Measurements from ENCODE around the gene PNMT. TPM values are rescaled to one million over a fixed set of nuclear protein-coding genes. Genes with fewer than 3 reads are reported as not detected.

PNMT gene
- total and polyA plus RNA-seq, 4 donors, result 0.75 to 30.2 (median 1.1) TPM

- no peak for DNase-seq
- ATAC-seq (ENCODE audit: low FRiP score), result no peak
- Histone ChIP-seq H3K27me3 (ENCODE audit: control insufficient read depth in 1 of 2, insufficient read depth in 2 of 2, low read length in 1 of 2) (no peaks in the 10 kb centered on the region), H3K27ac (ENCODE audit: low read depth in 1 of 2, low read length in 2 of 2) (no peak overlapping the region), H3K9me3 (ENCODE audit: control insufficient read depth, low read length) (no peaks in the 10 kb centered on the region), H3K4me1 (ENCODE audit: control insufficient read depth in 1 of 2, insufficient read depth in 2 of 2, low read length in 2 of 2) (no peaks in the 10 kb centered on the region), H3K36me3 (ENCODE audit: control insufficient read depth in 1 of 2, insufficient read depth in 2 of 2, low read length in 1 of 2) (no peaks in the 10 kb centered on the region), H3K4me3 (ENCODE audit: low read length in 2 of 2) (no peak overlapping the region)
- intact Hi-C loops (cut with DNase I), result no loop called here
- 63 to 77% methylated on average over 4 to 5 of the region's 5 CpGs for WGBS, 2 donors
These were observed 43.0 kb upstream of the PNMT start for GRCh38 chr17:39625198-39625785.

GRCh38 chr17:39626171-39627046 is 41.8 kb upstream of the PNMT start, which contains the start of gene PPP1R1B:
Gene PPP1R1B, plus strand, starts transcription at chr17:39626952. Its CDS starts 441 bp downstream, at chr17:39627393.
- intact Hi-C loops (cut with DNase I), result no loop called here
- no peak for DNase-seq

GRCh38 chr17:39627047-39627711 is 41.1 kb upstream of the PNMT start:
- intact Hi-C loops (cut with DNase I), result no loop called here
- Histone ChIP-seq H3K4me1 (ENCODE audit: control insufficient read depth in 1 of 2, insufficient read depth in 2 of 2, low read length in 2 of 2) (no peaks in the 10 kb centered on the region), H3K4me3 (ENCODE audit: low read length in 2 of 2) (peak overlapping the region in 1 of 2 donors; percentile 4), H3K36me3 (ENCODE audit: control insufficient read depth in 1 of 2, insufficient read depth in 2 of 2, low read length in 1 of 2) (no peaks in the 10 kb centered on the region), H3K27me3 (ENCODE audit: control insufficient read depth in 1 of 2, insufficient read depth in 2 of 2, low read length in 1 of 2) (no peaks in the 10 kb centered on the region), H3K27ac (ENCODE audit: low read depth in 1 of 2, low read length in 2 of 2) (no peak overlapping the region), H3K9me3 (ENCODE audit: control insufficient read depth, low read length) (no peaks in the 10 kb centered on the region)
- ATAC-seq (ENCODE audit: low FRiP score) (no peak), DNase-seq (no peak)
- 2 to 4% methylated on average over 49 to 72 of the region's 72 CpGs for WGBS, 2 donors

More at GRCh38 chr17:39626171-39627046, 41.8 kb upstream of the PNMT start, which contains the start of gene PPP1R1B:
- WGBS, 2 donors, result 16% methylated on average over 29 of the region's 29 CpGs
- H3K4me3 ChIP-seq (ENCODE audit: low read length in 2 of 2), result peak within 1 kb of the TSS in 1 of 2 donors; percentile 4
- H3K27ac ChIP-seq (ENCODE audit: low read depth in 1 of 2, low read length in 2 of 2), result no peak within 1 kb of the TSS
- H3K9me3 ChIP-seq (ENCODE audit: control insufficient read depth, low read length), result no peaks in the 10 kb centered on the region
- H3K27me3 ChIP-seq (ENCODE audit: control insufficient read depth in 1 of 2, insufficient read depth in 2 of 2, low read length in 1 of 2), result no peaks in the 10 kb centered on the region
- ATAC-seq (ENCODE audit: low FRiP score), result no peak
- no peaks in the 10 kb centered on the region for H3K4me1 ChIP-seq (ENCODE audit: control insufficient read depth in 1 of 2, insufficient read depth in 2 of 2, low read length in 2 of 2)
- no peaks in the 10 kb centered on the region for H3K36me3 ChIP-seq (ENCODE audit: control insufficient read depth in 1 of 2, insufficient read depth in 2 of 2, low read length in 1 of 2)

- no peak for ATAC-seq (ENCODE audit: low FRiP score)
- WGBS, 2 donors, result 57 to 59% methylated on average over 16 of the region's 16 CpGs
- H3K27me3 ChIP-seq (ENCODE audit: control insufficient read depth in 1 of 2, insufficient read depth in 2 of 2, low read length in 1 of 2), result no peaks in the 10 kb centered on the region
- H3K27ac ChIP-seq (ENCODE audit: low read depth in 1 of 2, low read length in 2 of 2), result no peak overlapping the region
- no peaks in the 10 kb centered on the region for H3K36me3 ChIP-seq (ENCODE audit: control insufficient read depth in 1 of 2, insufficient read depth in 2 of 2, low read length in 1 of 2)
- DNase-seq, result no peak
- no peak overlapping the region for H3K4me3 ChIP-seq (ENCODE audit: low read length in 2 of 2)
- H3K9me3 ChIP-seq (ENCODE audit: control insufficient read depth, low read length), result no peaks in the 10 kb centered on the region
- intact Hi-C loops (cut with DNase I), result no loop called here
- no peaks in the 10 kb centered on the region for H3K4me1 ChIP-seq (ENCODE audit: control insufficient read depth in 1 of 2, insufficient read depth in 2 of 2, low read length in 2 of 2)
These were observed 40.3 kb upstream of the PNMT start for GRCh38 chr17:39627712-39628516.

- Histone ChIP-seq H3K4me3 (ENCODE audit: low read length in 2 of 2) (no peak overlapping the region), H3K4me1 (ENCODE audit: control insufficient read depth in 1 of 2, insufficient read depth in 2 of 2, low read length in 2 of 2) (no peaks in the 10 kb centered on the region), H3K27ac (ENCODE audit: low read depth in 1 of 2, low read length in 2 of 2) (no peak overlapping the region), H3K9me3 (ENCODE audit: control insufficient read depth, low read length) (no peaks in the 10 kb centered on the region), H3K27me3 (ENCODE audit: control insufficient read depth in 1 of 2, insufficient read depth in 2 of 2, low read length in 1 of 2) (no peaks in the 10 kb centered on the region), H3K36me3 (ENCODE audit: control insufficient read depth in 1 of 2, insufficient read depth in 2 of 2, low read length in 1 of 2) (no peaks in the 10 kb centered on the region)
- no peak for ATAC-seq (ENCODE audit: low FRiP score)
- intact Hi-C loops (cut with DNase I), result no loop called here
- 68 to 72% methylated on average over 10 of the region's 10 CpGs for WGBS, 2 donors
- no peak for DNase-seq
These were observed 39.4 kb upstream of the PNMT start for GRCh38 chr17:39628655-39629493.

GRCh38 chr17:39629494-39629880 is 38.8 kb upstream of the PNMT start:
- Histone ChIP-seq H3K9me3 (ENCODE audit: control insufficient read depth, low read length) (no peaks in the 10 kb centered on the region), H3K27ac (ENCODE audit: low read depth in 1 of 2, low read length in 2 of 2) (no peak overlapping the region), H3K27me3 (ENCODE audit: control insufficient read depth in 1 of 2, insufficient read depth in 2 of 2, low read length in 1 of 2) (no peaks in the 10 kb centered on the region), H3K4me3 (ENCODE audit: low read length in 2 of 2) (no peak overlapping the region), H3K36me3 (ENCODE audit: control insufficient read depth in 1 of 2, insufficient read depth in 2 of 2, low read length in 1 of 2) (no peaks in the 10 kb centered on the region), H3K4me1 (ENCODE audit: control insufficient read depth in 1 of 2, insufficient read depth in 2 of 2, low read length in 2 of 2) (no peaks in the 10 kb centered on the region)
- 73 to 77% methylated on average over 3 of the region's 3 CpGs for WGBS, 2 donors
- intact Hi-C loops (cut with DNase I), result no loop called here
- DNase-seq (no peak), ATAC-seq (ENCODE audit: low FRiP score) (no peak)

- no peaks in the 10 kb centered on the region for H3K4me1 ChIP-seq (ENCODE audit: control insufficient read depth in 1 of 2, insufficient read depth in 2 of 2, low read length in 2 of 2)
- no peaks in the 10 kb centered on the region for H3K27me3 ChIP-seq (ENCODE audit: control insufficient read depth in 1 of 2, insufficient read depth in 2 of 2, low read length in 1 of 2)
- H3K27ac ChIP-seq (ENCODE audit: low read depth in 1 of 2, low read length in 2 of 2), result no peak overlapping the region
- intact Hi-C loops (cut with DNase I), result no loop called here
- no peaks in the 10 kb centered on the region for H3K9me3 ChIP-seq (ENCODE audit: control insufficient read depth, low read length)
- 76 to 78% methylated on average over 12 of the region's 12 CpGs for WGBS, 2 donors
- ATAC-seq (ENCODE audit: low FRiP score), result no peak
- H3K36me3 ChIP-seq (ENCODE audit: control insufficient read depth in 1 of 2, insufficient read depth in 2 of 2, low read length in 1 of 2), result no peaks in the 10 kb centered on the region
- no peak overlapping the region for H3K4me3 ChIP-seq (ENCODE audit: low read length in 2 of 2)
- DNase-seq, result no peak
These were observed 38.4 kb upstream of the PNMT start for GRCh38 chr17:39629898-39630297.

Data from aorta (tissue), 5 donors.